GM23338 (cell line): Measurements from ENCODE around the gene PNMA1. TPM values are rescaled to one million over a fixed set of nuclear protein-coding genes. Genes with fewer than 3 reads are reported as not detected.

Experiments
- ATAC-seq: fragments of 200-7000 bp; cut with Tn5 transposase; 3 replicates; pipeline ENCODE4 v1.9.1; 2020
- DNase-seq: peaks from one replicate; pipeline ENCODE4 v3.0.0-alpha.2; 2015; ENCODE audit warnings: low spot score
- H2AFZ ChIP-seq: fragments of 200-600 bp; sonication (generic); 2 replicates; pipeline ENCODE4 v1.8.0; 2016; ENCODE audit warnings: antibody characterized with exemption, mild to moderate bottlenecking, moderate library complexity
- H3F3A ChIP-seq: fragments of 200-600 bp; sonication (generic); replicated peaks from 2 replicates; pipeline ENCODE4 v1.8.0; 2017; ENCODE audit warnings: antibody characterized with exemption, mixed run types, low read depth
- H3K27ac ChIP-seq: fragments of 200-600 bp; sonication (generic); 2 replicates; pipeline ENCODE4 v1.6.1; 2016; ENCODE audit warnings: low read depth
- H3K27me3 ChIP-seq: fragments of 200-600 bp; sonication (generic); 2 replicates; pipeline ENCODE4 v1.8.0; 2016; ENCODE audit warnings: mild to moderate bottlenecking, mixed run types, moderate library complexity; ENCODE audit not compliant: insufficient read depth
- H3K36me3 ChIP-seq: fragments of 200-600 bp; sonication (generic); 2 replicates; pipeline ENCODE4 v1.8.0; 2016; ENCODE audit warnings: mild to moderate bottlenecking; ENCODE audit not compliant: insufficient read depth
- H3K4me1 ChIP-seq: fragments of 200-600 bp; sonication (generic); 2 replicates; pipeline ENCODE4 v1.8.0; 2016; ENCODE audit warnings: mild to moderate bottlenecking, moderate library complexity; ENCODE audit not compliant: insufficient read depth
- H3K4me2 ChIP-seq: fragments of 200-600 bp; sonication (generic); 2 replicates; pipeline ENCODE4 v1.7.1; 2017; ENCODE audit warnings: mixed run types
- H3K4me3 ChIP-seq: fragments of 200-600 bp; sonication (generic); 2 replicates; pipeline ENCODE4 v1.6.1; 2016; ENCODE audit warnings: mixed run types
- H3K79me2 ChIP-seq: fragments of 200-600 bp; sonication (generic); replicated peaks from 2 replicates; pipeline ENCODE4 v1.8.0; 2017; ENCODE audit warnings: mild to moderate bottlenecking; ENCODE audit not compliant: insufficient read depth
- H3K9me2 ChIP-seq: fragments of 200-600 bp; sonication (generic); 2 replicates; pipeline ENCODE4 v1.8.0; 2017; ENCODE audit not compliant: insufficient read depth
- H4K20me1 ChIP-seq: fragments of 200-600 bp; sonication (generic); replicated peaks from 2 replicates; pipeline ENCODE4 v1.8.0; 2017; ENCODE audit warnings: mild to moderate bottlenecking; ENCODE audit not compliant: insufficient read depth
- H3K27ac Mint-ChIP-seq: 2 replicates; pipeline ENCODE4 v1.8.0; 2020; ENCODE audit warnings: inconsistent platforms, mild to moderate bottlenecking, moderate library complexity, mixed read lengths
- H3K27me3 Mint-ChIP-seq: 3 replicates; pipeline ENCODE4 v1.8.0; 2022; ENCODE audit warnings: low read depth, mild to moderate bottlenecking, moderate library complexity, mixed read lengths, inconsistent platforms; ENCODE audit not compliant: insufficient read depth, poor library complexity
- H3K36me3 Mint-ChIP-seq: 3 replicates; pipeline ENCODE4 v1.8.0; 2021; ENCODE audit warnings: low read depth, mild to moderate bottlenecking, inconsistent platforms, moderate library complexity, mixed read lengths
- H3K4me1 Mint-ChIP-seq: 3 replicates; pipeline ENCODE4 v1.8.0; 2020; ENCODE audit warnings: mild to moderate bottlenecking, inconsistent platforms, mixed read lengths
- H3K4me3 Mint-ChIP-seq: 3 replicates; pipeline ENCODE4 v1.8.0; 2021; ENCODE audit warnings: moderate library complexity, mild to moderate bottlenecking, inconsistent platforms, mixed read lengths
- H3K9me3 Mint-ChIP-seq: 3 replicates; pipeline ENCODE4 v1.8.0; 2020; ENCODE audit warnings: moderate library complexity, mild to moderate bottlenecking, inconsistent platforms, mixed read lengths
- CREB1 ChIP-seq: fragments of 250-450 bp; sonication (Bioruptor Pico); IDR thresholded peaks from 2 replicates; pipeline ENCODE4 v1.5.0; 2020; ENCODE audit warnings: low read depth, mild to moderate bottlenecking, moderate library complexity
- CTCF ChIP-seq, 2 experiments: fragments of 200-600 bp in 1 of 2; sonication (generic) in 1 of 2; conservative IDR thresholded peaks; 2 replicates each; pipeline versions ENCODE4 v1.5.1 to v1.6.1; 2016 to 2017; ENCODE audit warnings: antibody characterized with exemption in 2 of 2, low read depth in 2 of 2, mild to moderate bottlenecking in 2 of 2, moderate library complexity in 1 of 2
- EZH2 ChIP-seq: fragments of 200-600 bp; sonication (generic); IDR thresholded peaks from one replicate; pipeline ENCODE4 v1.8.0; 2017; ENCODE audit warnings: antibody characterized with exemption, mild to moderate bottlenecking, low read depth; ENCODE audit not compliant: unreplicated experiment
- EZH2phosphoT487 ChIP-seq: fragments of 200-600 bp; sonication (generic); IDR thresholded peaks from one replicate; pipeline ENCODE4 v1.8.1; 2018; ENCODE audit warnings: antibody characterized with exemption; ENCODE audit not compliant: unreplicated experiment
- JUNB ChIP-seq: IDR thresholded peaks from one replicate; pipeline ENCODE4 v1.6.1; 2016; ENCODE audit warnings: antibody characterized with exemption; ENCODE audit not compliant: unreplicated experiment
- NANOG ChIP-seq: IDR thresholded peaks from 2 replicates; pipeline ENCODE4 v1.6.1; 2016; ENCODE audit warnings: antibody characterized with exemption, borderline replicate concordance
- POLR2AphosphoS5 ChIP-seq: IDR thresholded peaks from 2 replicates; pipeline ENCODE4 v1.6.1; 2016; ENCODE audit warnings: antibody characterized with exemption, low read depth
- REST ChIP-seq: IDR thresholded peaks from one replicate; pipeline ENCODE4 v1.6.1; 2018; ENCODE audit warnings: antibody characterized with exemption; ENCODE audit not compliant: unreplicated experiment
- STAT1 ChIP-seq: IDR thresholded peaks from one replicate; pipeline ENCODE4 v1.6.1; 2016; ENCODE audit warnings: antibody characterized with exemption; ENCODE audit not compliant: unreplicated experiment
- ZNF114 ChIP-seq: fragments of 250-450 bp; sonication (Bioruptor Pico); IDR thresholded peaks from 2 replicates; pipeline ENCODE4 v1.5.0; 2020; ENCODE audit warnings: mild to moderate bottlenecking, moderate library complexity
- ZNF331 ChIP-seq: fragments of 250-450 bp; sonication (Bioruptor Pico); IDR thresholded peaks from 2 replicates; pipeline ENCODE4 v1.5.0; 2020; ENCODE audit warnings: low read depth, mild to moderate bottlenecking, moderate library complexity
- polyA plus RNA-seq: library from polyadenylated mRNA; unstranded; fragments of >200 nt; fragmentation: Nextera tagmentation; extraction: Ambion mirVana; gene quantifications from 2 replicates; pipeline ENCODE4 v1.2.1, GENCODE V29; 2016
- total RNA-seq: library from RNA; depleted of rRNA; stranded (reverse); fragments of >200 nt; shearing (Covaris generic); gene quantifications from 2 replicates; pipeline ENCODE4 v1.2.3, GENCODE V29; 2014
- TF ChIP-seq, protein P1 (sequence below): fragments of 250-450 bp; sonication (Bioruptor Pico); IDR thresholded peaks from 2 replicates; pipeline ENCODE4 v1.5.0; 2020; ENCODE audit warnings: mild to moderate bottlenecking, moderate library complexity
- TF ChIP-seq, protein P2 (sequence below): IDR thresholded peaks from 2 replicates; pipeline ENCODE4 v1.6.1; 2016; ENCODE audit warnings: antibody characterized with exemption

Gene PNMA1
- total and polyA plus RNA-seq, 2 experiments from 2014 or later: 18.2 to 32.9 TPM

GRCh38 chr14:73760598-73761586, 46.7 kb upstream of the PNMA1 start:
- Histone ChIP-seq H3K27me3 (peaks cover 41% of the 10 kb centered on the region), H3K4me2 (peak overlapping the region; percentile 99), H4K20me1 (no peaks in the 10 kb centered on the region; the same call in 1 of the 2 replicates), H2AFZ (peak overlapping the region; percentile 96; the same call in 1 of the 2 replicates), H3K79me2 (peaks cover 18% of the 10 kb centered on the region), H3K4me1 (peaks cover 25% of the 10 kb centered on the region), H3F3A (0 out of 2 replicates have a peak, but pooled peaks cover 8% of the 10 kb centered on the region), H3K9me2 (no peaks in the 10 kb centered on the region), H3K4me3 (peak overlapping the region; percentile 91), H3K36me3 (no peaks in the 10 kb centered on the region), H3K27ac (peak overlapping the region; percentile 55; the same call in 1 of the 2 replicates)
- H3K27me3 Mint-ChIP-seq: peaks cover 48% of the 10 kb centered on the region
- H3K9me3 Mint-ChIP-seq: no peaks in the 10 kb centered on the region; the same call in 2 of the 3 replicates
- TF ChIP-seq POLR2AphosphoS5: no peak
- TF ChIP-seq CREB1: no peak
- TF ChIP-seq, protein P1, sequence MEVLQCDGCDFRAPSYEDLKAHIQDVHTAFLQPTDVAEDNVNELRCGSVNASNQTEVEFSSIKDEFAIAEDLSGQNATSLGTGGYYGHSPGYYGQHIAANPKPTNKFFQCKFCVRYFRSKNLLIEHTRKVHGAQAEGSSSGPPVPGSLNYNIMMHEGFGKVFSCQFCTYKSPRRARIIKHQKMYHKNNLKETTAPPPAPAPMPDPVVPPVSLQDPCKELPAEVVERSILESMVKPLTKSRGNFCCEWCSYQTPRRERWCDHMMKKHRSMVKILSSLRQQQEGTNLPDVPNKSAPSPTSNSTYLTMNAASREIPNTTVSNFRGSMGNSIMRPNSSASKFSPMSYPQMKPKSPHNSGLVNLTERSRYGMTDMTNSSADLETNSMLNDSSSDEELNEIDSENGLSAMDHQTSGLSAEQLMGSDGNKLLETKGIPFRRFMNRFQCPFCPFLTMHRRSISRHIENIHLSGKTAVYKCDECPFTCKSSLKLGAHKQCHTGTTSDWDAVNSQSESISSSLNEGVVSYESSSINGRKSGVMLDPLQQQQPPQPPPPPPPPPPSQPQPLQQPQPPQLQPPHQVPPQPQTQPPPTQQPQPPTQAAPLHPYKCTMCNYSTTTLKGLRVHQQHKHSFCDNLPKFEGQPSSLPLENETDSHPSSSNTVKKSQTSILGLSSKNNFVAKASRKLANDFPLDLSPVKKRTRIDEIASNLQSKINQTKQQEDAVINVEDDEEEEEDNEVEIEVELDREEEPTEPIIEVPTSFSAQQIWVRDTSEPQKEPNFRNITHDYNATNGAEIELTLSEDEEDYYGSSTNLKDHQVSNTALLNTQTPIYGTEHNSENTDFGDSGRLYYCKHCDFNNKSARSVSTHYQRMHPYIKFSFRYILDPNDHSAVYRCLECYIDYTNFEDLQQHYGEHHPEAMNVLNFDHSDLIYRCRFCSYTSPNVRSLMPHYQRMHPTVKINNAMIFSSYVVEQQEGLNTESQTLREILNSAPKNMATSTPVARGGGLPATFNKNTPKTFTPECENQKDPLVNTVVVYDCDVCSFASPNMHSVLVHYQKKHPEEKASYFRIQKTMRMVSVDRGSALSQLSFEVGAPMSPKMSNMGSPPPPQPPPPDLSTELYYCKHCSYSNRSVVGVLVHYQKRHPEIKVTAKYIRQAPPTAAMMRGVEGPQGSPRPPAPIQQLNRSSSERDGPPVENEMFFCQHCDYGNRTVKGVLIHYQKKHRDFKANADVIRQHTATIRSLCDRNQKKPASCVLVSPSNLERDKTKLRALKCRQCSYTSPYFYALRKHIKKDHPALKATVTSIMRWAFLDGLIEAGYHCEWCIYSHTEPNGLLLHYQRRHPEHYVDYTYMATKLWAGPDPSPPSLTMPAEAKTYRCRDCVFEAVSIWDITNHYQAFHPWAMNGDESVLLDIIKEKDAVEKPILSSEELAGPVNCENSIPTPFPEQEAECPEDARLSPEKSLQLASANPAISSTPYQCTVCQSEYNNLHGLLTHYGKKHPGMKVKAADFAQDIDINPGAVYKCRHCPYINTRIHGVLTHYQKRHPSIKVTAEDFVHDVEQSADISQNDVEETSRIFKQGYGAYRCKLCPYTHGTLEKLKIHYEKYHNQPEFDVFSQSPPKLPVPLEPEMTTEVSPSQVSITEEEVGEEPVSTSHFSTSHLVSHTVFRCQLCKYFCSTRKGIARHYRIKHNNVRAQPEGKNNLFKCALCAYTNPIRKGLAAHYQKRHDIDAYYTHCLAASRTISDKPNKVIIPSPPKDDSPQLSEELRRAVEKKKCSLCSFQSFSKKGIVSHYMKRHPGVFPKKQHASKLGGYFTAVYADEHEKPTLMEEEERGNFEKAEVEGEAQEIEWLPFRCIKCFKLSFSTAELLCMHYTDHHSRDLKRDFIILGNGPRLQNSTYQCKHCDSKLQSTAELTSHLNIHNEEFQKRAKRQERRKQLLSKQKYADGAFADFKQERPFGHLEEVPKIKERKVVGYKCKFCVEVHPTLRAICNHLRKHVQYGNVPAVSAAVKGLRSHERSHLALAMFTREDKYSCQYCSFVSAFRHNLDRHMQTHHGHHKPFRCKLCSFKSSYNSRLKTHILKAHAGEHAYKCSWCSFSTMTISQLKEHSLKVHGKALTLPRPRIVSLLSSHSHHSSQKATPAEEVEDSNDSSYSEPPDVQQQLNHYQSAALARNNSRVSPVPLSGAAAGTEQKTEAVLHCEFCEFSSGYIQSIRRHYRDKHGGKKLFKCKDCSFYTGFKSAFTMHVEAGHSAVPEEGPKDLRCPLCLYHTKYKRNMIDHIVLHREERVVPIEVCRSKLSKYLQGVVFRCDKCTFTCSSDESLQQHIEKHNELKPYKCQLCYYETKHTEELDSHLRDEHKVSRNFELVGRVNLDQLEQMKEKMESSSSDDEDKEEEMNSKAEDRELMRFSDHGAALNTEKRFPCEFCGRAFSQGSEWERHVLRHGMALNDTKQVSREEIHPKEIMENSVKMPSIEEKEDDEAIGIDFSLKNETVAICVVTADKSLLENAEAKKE (CRISPR knock-in tag): no peak
- TF ChIP-seq, protein P2, sequence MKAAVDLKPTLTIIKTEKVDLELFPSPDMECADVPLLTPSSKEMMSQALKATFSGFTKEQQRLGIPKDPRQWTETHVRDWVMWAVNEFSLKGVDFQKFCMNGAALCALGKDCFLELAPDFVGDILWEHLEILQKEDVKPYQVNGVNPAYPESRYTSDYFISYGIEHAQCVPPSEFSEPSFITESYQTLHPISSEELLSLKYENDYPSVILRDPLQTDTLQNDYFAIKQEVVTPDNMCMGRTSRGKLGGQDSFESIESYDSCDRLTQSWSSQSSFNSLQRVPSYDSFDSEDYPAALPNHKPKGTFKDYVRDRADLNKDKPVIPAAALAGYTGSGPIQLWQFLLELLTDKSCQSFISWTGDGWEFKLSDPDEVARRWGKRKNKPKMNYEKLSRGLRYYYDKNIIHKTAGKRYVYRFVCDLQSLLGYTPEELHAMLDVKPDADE: no peak
- no peak for TF ChIP-seq CTCF (conservative IDR thresholded peaks at IDR 0.05; ENCODE audit: low read depth in 2 of 2)
- no peak for TF ChIP-seq ZNF331 (CRISPR knock-in tag)
- TF ChIP-seq NANOG: no peak
- TF ChIP-seq STAT1: no peak
- TF ChIP-seq JUNB: no peak
- TF ChIP-seq EZH2: no peak
- no peak for TF ChIP-seq REST
- TF ChIP-seq EZH2phosphoT487: no peak
- TF ChIP-seq ZNF114 (CRISPR knock-in tag): no peak
- peak overlapping the region; percentile 88 for H3K27ac Mint-ChIP-seq
- peak overlapping the region; percentile 82 for H3K4me3 Mint-ChIP-seq
- H3K4me1 Mint-ChIP-seq: peaks cover 44% of the 10 kb centered on the region
- no peaks in the 10 kb centered on the region; the same call in 2 of the 3 replicates for H3K36me3 Mint-ChIP-seq
- DNase-seq: no peak
- ATAC-seq: no peak
